WTC11 (cell line): ENCODE results near the gene LAD1. TPM values are rescaled to one million over a fixed set of nuclear protein-coding genes. Genes with fewer than 3 reads are reported as not detected.

Source experiments
- ATAC-seq: fragments of 200-7000 bp; cut with Tn5 transposase; 2 replicates; pipeline ENCODE4 v1.10.0; 2021; ENCODE audit warnings: mild to moderate bottlenecking, moderate library complexity
- CTCF ChIA-PET: fragments of 300-600 bp; sonication (Branson Sonifier 250); formaldehyde crosslinking; loops from one replicate; lab custom pipeline; 2021; ENCODE audit warnings: antibody characterized with exemption; lab: Charles Lee
- POLR2A ChIA-PET: fragments of 350-600 bp; sonication (Branson Sonifier 250); formaldehyde crosslinking; loops from one replicate; lab custom pipeline; 2021; ENCODE audit warnings: antibody characterized with exemption; lab: Charles Lee
- DNase-seq: peaks from one replicate; pipeline ENCODE4 v3.0.0; 2021; ENCODE audit warnings: low spot score
- H3K27ac Mint-ChIP-seq: 2 replicates; pipeline ENCODE4 v1.8.0; 2021; ENCODE audit warnings: mixed read lengths
- H3K27me3 Mint-ChIP-seq: 2 replicates; pipeline ENCODE4 v1.8.0; 2021; ENCODE audit warnings: low read depth, mild to moderate bottlenecking, moderate library complexity, mixed read lengths
- H3K36me3 Mint-ChIP-seq: 2 replicates; pipeline ENCODE4 v1.8.0; 2021; ENCODE audit warnings: mixed read lengths
- H3K4me1 Mint-ChIP-seq: 2 replicates; pipeline ENCODE4 v1.8.0; 2022; ENCODE audit warnings: mixed read lengths
- H3K4me3 Mint-ChIP-seq: 2 replicates; pipeline ENCODE4 v1.8.0; 2021; ENCODE audit warnings: mild to moderate bottlenecking, moderate library complexity, mixed read lengths
- H3K9me3 Mint-ChIP-seq: 2 replicates; pipeline ENCODE4 v1.8.0; 2021; ENCODE audit warnings: mixed read lengths
- AFF4 ChIP-seq: sonication (generic); formaldehyde crosslinking; IDR thresholded peaks from 2 replicates; pipeline ENCODE4 v1.8.1; 2023; ENCODE audit warnings: mild to moderate bottlenecking, missing genetic modification reagents, borderline replicate concordance
- E2F1 ChIP-seq: sonication (generic); formaldehyde crosslinking; IDR thresholded peaks from 2 replicates; pipeline ENCODE4 v1.8.0; 2022; ENCODE audit warnings: mild to moderate bottlenecking, missing genetic modification reagents
- FOXP4 ChIP-seq: sonication (generic); formaldehyde crosslinking; IDR thresholded peaks from 2 replicates; pipeline ENCODE4 v1.8.0; 2022; ENCODE audit warnings: mild to moderate bottlenecking, missing genetic modification reagents
- GRHL2 ChIP-seq: fragments of 250-450 bp; sonication (Bioruptor Pico); IDR thresholded peaks from 2 replicates; pipeline ENCODE4 v1.8.0; 2022; ENCODE audit warnings: mild to moderate bottlenecking, moderate library complexity; ENCODE audit not compliant: insufficient replicate concordance, severe bottlenecking
- NFATC4 ChIP-seq: fragments of 250-450 bp; sonication (Bioruptor Pico); IDR thresholded peaks from 2 replicates; pipeline ENCODE4 v1.9.0; 2021; ENCODE audit warnings: mild to moderate bottlenecking
- NR2C2 ChIP-seq: sonication (generic); formaldehyde crosslinking; IDR thresholded peaks from 2 replicates; pipeline ENCODE4 v1.8.0; 2022; ENCODE audit warnings: mild to moderate bottlenecking, missing genetic modification reagents
- NR3C1 ChIP-seq: sonication (generic); formaldehyde crosslinking; conservative IDR thresholded peaks from 2 replicates; pipeline ENCODE4 v1.8.1; 2023; ENCODE audit warnings: low read depth, mild to moderate bottlenecking, missing genetic modification reagents
- PREB ChIP-seq: sonication (generic); formaldehyde crosslinking; IDR thresholded peaks from 2 replicates; pipeline ENCODE4 v1.8.1; 2022; ENCODE audit warnings: mild to moderate bottlenecking, missing genetic modification reagents, moderate library complexity, borderline replicate concordance
- TCF7 ChIP-seq: sonication (generic); formaldehyde crosslinking; IDR thresholded peaks from 2 replicates; pipeline ENCODE4 v1.8.0; 2022; ENCODE audit warnings: mild to moderate bottlenecking, low read depth, missing genetic modification reagents, moderate library complexity
- ZNF219 ChIP-seq: sonication (generic); formaldehyde crosslinking; IDR thresholded peaks from 2 replicates; pipeline ENCODE4 v1.8.0; 2023; ENCODE audit warnings: missing genetic modification reagents, mild to moderate bottlenecking, borderline replicate concordance
- ZNF232 ChIP-seq: sonication (generic); formaldehyde crosslinking; IDR thresholded peaks from 2 replicates; pipeline ENCODE4 v1.8.0; 2022; ENCODE audit warnings: mild to moderate bottlenecking, missing genetic modification reagents
- ZNF281 ChIP-seq: sonication (generic); formaldehyde crosslinking; IDR thresholded peaks from 2 replicates; pipeline ENCODE4 v1.8.0; 2023; ENCODE audit warnings: mild to moderate bottlenecking, missing genetic modification reagents
- ZNF512 ChIP-seq: sonication (generic); formaldehyde crosslinking; IDR thresholded peaks from 2 replicates; pipeline ENCODE4 v1.8.1; 2022; ENCODE audit warnings: missing genetic modification reagents, borderline replicate concordance
- total RNA-seq: library from RNA; stranded (reverse); gene quantifications from 3 replicates; pipeline ENCODE4 v1.2.3, GENCODE V29; 2021

LAD1 gene
- total RNA-seq, 1 experiment from 2014 or later, result 14.9 TPM

- DNase-seq (no peak), ATAC-seq (no peak)
- no peaks in the 10 kb centered on the region; the same call in 1 of the 2 replicates for H3K27me3 Mint-ChIP-seq
- ChIA-PET POLR2A (no interaction called here), CTCF (interaction anchor here (1.5 to 7.5 kb wide), 4 partner anchors 10 to 238 kb away, joined by 3 to 175 read pairs (median 6); no protein-coding TSS in a partner anchor)
- H3K36me3 Mint-ChIP-seq, result no peaks in the 10 kb centered on the region
- H3K4me1 Mint-ChIP-seq, result peaks cover 16% of the 10 kb centered on the region
- H3K4me3 Mint-ChIP-seq, result no peak overlapping the region
- no peak overlapping the region for H3K27ac Mint-ChIP-seq
- TF ChIP-seq ZNF232 (CRISPR knock-in tag) (no peak), NFATC4 (CRISPR knock-in tag) (no peak)
- H3K9me3 Mint-ChIP-seq, result no peaks in the 10 kb centered on the region
These were observed 42.4 kb downstream of the LAD1 start for GRCh38 chr1:201356701-201357100.

- ChIA-PET CTCF (interaction anchor here (1.0 to 7.5 kb wide), 6 partner anchors 9 to 237 kb away, joined by 3 to 175 read pairs (median 6); no protein-coding TSS in a partner anchor), POLR2A (no interaction called here)
- no peak overlapping the region for H3K4me3 Mint-ChIP-seq
- no peaks in the 10 kb centered on the region for H3K36me3 Mint-ChIP-seq
- H3K27me3 Mint-ChIP-seq, result no peaks in the 10 kb centered on the region; the same call in 1 of the 2 replicates
- DNase-seq (no peak), ATAC-seq (no peak)
- no peaks in the 10 kb centered on the region for H3K9me3 Mint-ChIP-seq
- no peak overlapping the region for H3K27ac Mint-ChIP-seq
- peaks cover 15% of the 10 kb centered on the region for H3K4me1 Mint-ChIP-seq
- TF ChIP-seq NFATC4 (CRISPR knock-in tag) (no peak), AFF4 (CRISPR knock-in tag) (no peak), GRHL2 (CRISPR knock-in tag) (no peak), ZNF512 (no peak), NR2C2 (CRISPR knock-in tag) (no peak), FOXP4 (CRISPR knock-in tag) (no peak), TCF7 (no peak), ZNF219 (CRISPR knock-in tag) (no peak), PREB (CRISPR knock-in tag) (no peak), ZNF281 (no peak), E2F1 (CRISPR knock-in tag) (no peak), NR3C1 (CRISPR knock-in tag) (no peak)
These were observed 42.9 kb downstream of the LAD1 start for GRCh38 chr1:201356236-201356635.
